ENCODE measurements around the gene NCDN. TPM values are rescaled to one million over a fixed set of nuclear protein-coding genes. Genes with fewer than 3 reads are reported as not detected.

Gene NCDN
- total and polyA plus RNA-seq, 2 of the 8 experiments (the other 6 are each of a cell fraction or from before 2014, with no cell fraction given) = 26.2 to 35.4 TPM

- no peak overlapping the region for H2BK20ac ChIP-seq (ENCODE audit: low read length)
- H3K36me3 ChIP-seq (ENCODE audit: control insufficient read depth in 2 of 4, insufficient read depth in 4 of 4, low read length in 3 of 4) = peaks cover 4 to 55% (median 36%) of the 10 kb centered on the region in 4 experiments; a peak in 5 of 8 replicates
- no peak overlapping the region for H2BK120ac ChIP-seq (replicated peaks; ENCODE audit: low read depth, low read length)
- peaks cover 0 to 13% of the 10 kb centered on the region in 2 experiments; a peak in 2 of 4 replicates for H3K79me2 ChIP-seq (ENCODE audit: control insufficient read depth in 1 of 2, insufficient read depth in 2 of 2, low read length in 2 of 2)
- H3K4me1 ChIP-seq (replicated peaks in 1 of 4; ENCODE audit: control insufficient read depth in 3 of 4, insufficient read depth in 4 of 4, low read length in 3 of 4) = no peaks in the 10 kb centered on the region
- H4K20me1 ChIP-seq (replicated peaks in 1 of 2; ENCODE audit: control insufficient read depth in 1 of 2, insufficient read depth in 2 of 2, low read length in 2 of 2) = peaks cover 0 to 5% of the 10 kb centered on the region in 2 experiments
- no peaks in the 10 kb centered on the region for H3K23me2 ChIP-seq (ENCODE audit: low read depth, low read length)
- no peaks in the 10 kb centered on the region for H3K9me3 ChIP-seq (ENCODE audit: insufficient read depth in 2 of 2, low read depth in 1 of 2, low read length in 1 of 2)
- no peak for FAIRE-seq
- no peak overlapping the region for H3K56ac ChIP-seq (replicated peaks; ENCODE audit: insufficient read length, low read depth, low read length)
- no peak overlapping the region for H3K4ac ChIP-seq (replicated peaks; ENCODE audit: insufficient read length, low read depth, low read length)
- H3K4me2 ChIP-seq (ENCODE audit: insufficient read depth in 1 of 2, low read depth in 2 of 2, low read length in 2 of 2) = no peak overlapping the region
- no peak overlapping the region for H3K14ac ChIP-seq (ENCODE audit: insufficient read length)
- H2BK15ac ChIP-seq (ENCODE audit: low read length) = no peak overlapping the region
- H4K8ac ChIP-seq (ENCODE audit: extremely low read depth, insufficient read depth, low read length) = no peak overlapping the region
- no peak overlapping the region for H2BK5ac ChIP-seq (ENCODE audit: low read depth, low read length)
- H3K79me1 ChIP-seq (ENCODE audit: low read depth, low read length) = no peaks in the 10 kb centered on the region; the same call in 1 of the 2 replicates
- peak in 1 of 2 experiments; percentile 35 for DNase-seq (ENCODE audit: low read depth in 1 of 2, low spot score in 2 of 2)
- no peak overlapping the region for H3K23ac ChIP-seq (ENCODE audit: insufficient read length)
- H3K18ac ChIP-seq (ENCODE audit: extremely low read depth, low read length) = no peak overlapping the region
- ChIA-PET POLR2A (ENCODE audit: partially characterized antibody) (interaction anchor here (0.9 kb wide), 1 partner anchor 165 kb away, joined by 3 read pairs; the partner anchor contains the start of gene CLSPN), CTCF (ENCODE audit: partially characterized antibody) (interaction anchor here (0.6 to 7.8 kb wide), 9 partner anchors 9 to 178 kb away, joined by 3 to 38 read pairs (median 4); no protein-coding TSS in a partner anchor)
- no peak overlapping the region for H2AK5ac ChIP-seq (ENCODE audit: low read depth, low read length)
- WGBS, 2 experiments (ENCODE audit: extremely low coverage in 1 of 2, insufficient coverage in 1 of 2, insufficient read length in 1 of 2, insufficient replicate concordance in 2 of 2, low coverage in 1 of 2, low lambda C conversion rate in 2 of 2, missing lambda C conversion rate in 1 of 2) = 82% methylated on average over 6 of the region's 6 CpGs; no CpG with 5 or more reads in 1 of the 2 experiments
- no peak overlapping the region for H3K9ac ChIP-seq (replicated peaks in 1 of 4; ENCODE audit: extremely low read depth in 1 of 4, low read depth in 3 of 4, low read length in 3 of 4)
- no peak overlapping the region for H2AFZ ChIP-seq (ENCODE audit: low read length)
- no peak overlapping the region for H3K27ac ChIP-seq (ENCODE audit: low read depth, low read length)
- no peak overlapping the region for H3K4me3 ChIP-seq (ENCODE audit: extremely low read depth in 1 of 4, insufficient read depth in 2 of 4, low read depth in 3 of 4, low read length in 4 of 4)
- H4K91ac ChIP-seq (replicated peaks; ENCODE audit: insufficient read length, low read length) = no peak overlapping the region
- H3K27me3 ChIP-seq (replicated peaks in 1 of 4; ENCODE audit: control insufficient read depth in 3 of 4, extremely low read depth in 1 of 4, insufficient read depth in 3 of 4, low read length in 3 of 4) = no peaks in the 10 kb centered on the region
- H4K5ac ChIP-seq (ENCODE audit: insufficient read length, low read depth, low read length) = no peak overlapping the region
- no peak overlapping the region for H2BK12ac ChIP-seq (ENCODE audit: low read depth, low read length)
- TF ChIP-seq TEAD4 (IDR thresholded peaks at IDR 0.05; ENCODE audit: low read depth, low read length) = no peak
- no peak for TF ChIP-seq KDM4A (IDR thresholded peaks at IDR 0.05; ENCODE audit: low read depth, low read length, severe bottlenecking)
- TF ChIP-seq JUND (IDR thresholded peaks at IDR 0.05; ENCODE audit: low read length) = no peak
- no peak for TF ChIP-seq ATF3 (IDR thresholded peaks at IDR 0.05; ENCODE audit: insufficient read depth, low read depth, low read length)
- TF ChIP-seq SP4 (IDR thresholded peaks at IDR 0.05; ENCODE audit: low read length) = no peak
- TF ChIP-seq KDM5A (IDR thresholded peaks at IDR 0.05; ENCODE audit: low read length) = no peak
- no peak for TF ChIP-seq RXRA (IDR thresholded peaks at IDR 0.05; ENCODE audit: insufficient read depth, low read depth, low read length)
- TF ChIP-seq JUN (IDR thresholded peaks at IDR 0.05; ENCODE audit: low read depth, low read length) = no peak
- no peak for TF ChIP-seq GTF2F1 (IDR thresholded peaks at IDR 0.05; ENCODE audit: borderline replicate concordance, low read depth, low read length)
- no peak for TF ChIP-seq SIX5 (IDR thresholded peaks at IDR 0.05; ENCODE audit: low read depth, low read length)
- no peak for TF ChIP-seq CBX5 (IDR thresholded peaks at IDR 0.05; ENCODE audit: low read depth, low read length)
- TF ChIP-seq CBX8 (IDR thresholded peaks at IDR 0.05; ENCODE audit: borderline replicate concordance, low read depth, low read length) = no peak
Measured at GRCh38 chr1:35605071-35605866, 47.7 kb downstream of the NCDN start.

Measured in H1 (cell line).